Stimulated activated CD8-positive, alpha-beta memory T cell treated with anti-CD3 and anti-CD28 coated beads, Interleukin-12 subunit alpha, Interleukin-12 subunit beta, amount 100 ng/mL, for 24 hours (primary cell): ENCODE measurements around the gene SLC45A2.
A peak's percentile ranks its signal among the peaks of the same experiment; 100 is the strongest.
"Not testable (repeated sequence)": the region's sequence is repeated elsewhere in the genome, so short reads cannot be mapped to it uniquely, and the experiment has no call there.

ENCODE experiments used
- DNase-seq: peaks from one replicate; pipeline ENCODE4 v3.0.0-alpha.2; 2020; ENCODE audit errors: extremely low read depth

SLC45A2 gene

GRCh38 chr5:33984671-33985124 is at the start of gene SLC45A2:
SLC45A2 (minus strand) TSS chr5:33984693; CDS start chr5:33984583, 110 bp downstream.
- DNase-seq: no peak

DNA sequence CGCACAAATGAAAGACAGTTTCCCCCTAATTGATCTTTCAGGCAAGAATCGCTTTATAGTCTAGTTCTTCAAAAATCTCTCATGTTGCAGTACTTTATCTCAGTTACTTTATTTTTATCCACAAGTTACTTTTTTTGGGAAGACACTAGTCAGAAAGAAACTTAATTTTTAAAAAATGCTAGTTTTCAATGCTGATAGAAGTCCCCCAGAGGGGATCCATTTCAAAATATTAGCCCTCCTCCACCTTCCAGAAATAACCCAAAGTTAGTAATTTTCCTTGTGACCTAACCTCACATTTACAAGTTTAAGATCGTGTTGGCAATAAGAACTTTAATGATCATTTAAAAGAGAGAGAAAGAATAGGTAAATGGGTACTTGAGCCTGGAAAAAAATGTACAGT is 47.5 kb upstream of the SLC45A2 start:
- no peak for DNase-seq

DNA sequence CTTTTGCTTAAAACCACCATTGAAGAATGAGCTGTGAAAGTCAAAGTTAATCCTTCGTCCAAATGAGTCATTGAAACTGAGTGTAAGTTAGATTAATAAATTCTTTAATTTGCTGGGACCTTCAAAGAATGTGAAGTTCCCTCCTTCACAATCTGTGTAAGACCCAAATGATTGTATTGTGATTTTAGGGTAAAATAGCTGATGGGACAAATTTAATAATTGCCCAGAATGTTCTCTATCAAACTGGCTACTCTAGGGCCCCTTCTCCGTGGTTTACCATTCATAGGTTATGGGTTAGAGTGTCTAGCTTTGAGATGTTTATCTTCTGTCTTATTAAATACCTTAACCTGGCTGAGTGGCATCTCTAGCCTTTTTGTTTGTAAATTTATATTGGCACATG is 46.6 kb upstream of the SLC45A2 start:
- no peak for DNase-seq

- DNase-seq: not testable (repeated sequence)
Observed at GRCh38 chr5:34030585-34030984, 46.1 kb upstream of the SLC45A2 start.

DNA sequence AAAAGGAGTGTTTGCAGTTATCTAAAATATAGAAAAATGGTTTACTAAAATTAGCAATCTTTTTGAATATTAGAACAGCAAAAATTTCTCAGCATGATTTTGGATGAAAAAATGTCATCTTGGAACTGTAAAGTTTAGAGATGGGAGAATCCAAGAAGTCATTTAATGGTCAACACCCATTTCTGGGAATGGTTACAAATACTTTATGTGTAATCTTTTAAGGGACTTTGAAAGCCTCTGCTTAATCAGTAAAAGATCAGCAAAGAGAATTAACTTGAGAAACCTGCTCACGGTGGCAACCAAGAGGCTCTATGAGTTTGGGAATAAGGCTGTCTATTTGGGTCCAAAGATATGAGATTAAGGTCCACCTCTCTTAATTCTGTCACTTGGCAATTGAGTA is 45.6 kb upstream of the SLC45A2 start:
- DNase-seq: no peak

DNA sequence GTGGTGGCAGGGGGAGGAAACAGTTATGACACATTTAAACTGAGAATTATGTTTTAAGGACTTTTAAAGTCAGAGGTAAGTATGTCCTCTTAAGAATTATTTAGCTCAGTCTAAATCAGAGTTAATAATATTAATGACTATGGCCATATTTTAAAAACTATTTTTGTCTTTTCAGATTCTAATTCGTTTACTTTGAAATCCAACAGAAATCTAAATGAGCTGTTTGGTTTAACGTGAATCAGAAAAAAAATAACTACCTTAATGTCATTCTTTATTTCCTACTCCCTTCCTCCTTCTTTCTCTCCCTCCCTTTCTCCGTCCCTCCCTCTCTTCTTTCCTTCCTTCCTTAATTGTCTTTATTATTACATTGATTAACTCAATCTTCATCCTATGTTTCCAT is 43.9 kb upstream of the SLC45A2 start:
- DNase-seq: no peak

DNA sequence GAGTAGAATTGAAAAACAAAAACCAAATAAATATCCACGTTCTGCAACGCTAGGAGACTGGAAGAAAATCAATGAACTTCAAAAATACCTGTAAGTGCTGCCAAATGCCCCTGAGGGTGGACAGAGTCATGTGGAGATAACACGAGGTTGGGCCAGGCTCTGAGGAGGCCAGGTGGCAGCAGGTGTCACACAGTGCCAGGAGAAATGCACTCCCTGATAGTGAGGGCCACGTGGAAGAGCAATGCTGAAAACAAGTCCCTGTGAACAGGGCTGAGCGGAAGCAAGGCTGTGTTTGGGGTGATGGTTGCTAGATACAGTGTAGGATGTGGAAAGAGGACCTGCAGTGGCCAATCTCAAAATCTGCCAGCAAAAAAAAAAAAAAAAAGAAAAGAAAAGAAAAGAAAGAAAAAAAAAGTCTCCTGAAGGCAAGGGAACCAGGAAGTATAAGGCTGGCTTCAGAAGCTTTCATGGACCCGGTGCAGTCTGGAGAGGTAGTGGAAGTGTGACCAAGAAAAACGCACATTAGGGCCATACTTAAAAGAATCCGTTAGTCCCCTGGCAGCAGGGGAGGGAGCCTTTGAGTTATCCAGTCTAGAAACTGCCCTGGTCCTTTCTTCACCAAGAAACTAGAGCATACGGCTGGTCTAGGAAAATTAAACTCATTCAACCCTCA is 41.7 kb upstream of the SLC45A2 start:
- no peak for DNase-seq

DNA sequence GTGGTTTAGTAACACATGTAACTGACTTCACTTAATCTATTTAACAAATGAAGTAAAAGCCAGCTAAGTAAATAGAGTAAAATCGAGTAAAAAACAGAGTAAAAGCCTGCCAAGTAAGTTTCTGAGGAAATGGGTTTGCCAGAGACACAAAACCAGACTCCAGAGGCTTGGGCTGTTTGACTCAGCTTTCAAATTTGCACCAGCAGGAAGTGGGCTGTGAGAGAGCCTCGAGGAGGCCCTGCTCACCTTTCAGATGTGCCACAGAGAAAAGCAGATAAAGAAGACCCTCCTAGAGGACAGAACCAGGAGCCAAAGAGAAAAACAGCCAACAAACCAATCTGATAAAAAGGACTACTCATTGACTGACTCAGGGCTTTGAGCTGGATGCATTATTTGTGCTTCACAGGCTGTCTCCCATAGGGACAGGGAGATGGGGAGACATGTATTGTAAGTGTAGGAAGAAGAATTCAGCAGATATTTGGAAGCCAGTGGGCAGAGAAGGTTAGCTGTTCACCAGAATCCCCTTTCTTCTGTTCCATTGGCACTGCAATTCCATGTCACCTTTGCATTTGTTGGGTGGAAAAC is 37.7 kb upstream of the SLC45A2 start:
- no peak for DNase-seq

DNA sequence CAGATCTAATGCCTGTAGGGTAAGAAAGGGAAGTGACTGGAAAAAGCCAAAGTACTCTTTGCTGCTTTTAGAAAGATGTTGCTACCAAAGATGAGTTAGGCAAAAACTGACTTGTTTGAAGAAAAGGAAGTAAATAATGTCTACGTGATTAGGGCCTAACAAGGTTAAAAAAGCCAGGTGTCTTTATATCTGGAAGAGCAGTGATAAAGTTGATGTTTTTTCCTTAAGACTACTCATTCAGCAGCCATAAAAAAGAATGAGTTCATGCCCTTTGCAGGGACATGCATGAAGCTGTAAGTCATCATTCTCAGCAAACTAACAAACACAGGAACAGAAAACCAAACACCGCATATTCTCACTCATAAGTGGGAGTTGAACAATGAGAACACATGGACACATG is 36.8 kb upstream of the SLC45A2 start:
- DNase-seq: no peak

DNA sequence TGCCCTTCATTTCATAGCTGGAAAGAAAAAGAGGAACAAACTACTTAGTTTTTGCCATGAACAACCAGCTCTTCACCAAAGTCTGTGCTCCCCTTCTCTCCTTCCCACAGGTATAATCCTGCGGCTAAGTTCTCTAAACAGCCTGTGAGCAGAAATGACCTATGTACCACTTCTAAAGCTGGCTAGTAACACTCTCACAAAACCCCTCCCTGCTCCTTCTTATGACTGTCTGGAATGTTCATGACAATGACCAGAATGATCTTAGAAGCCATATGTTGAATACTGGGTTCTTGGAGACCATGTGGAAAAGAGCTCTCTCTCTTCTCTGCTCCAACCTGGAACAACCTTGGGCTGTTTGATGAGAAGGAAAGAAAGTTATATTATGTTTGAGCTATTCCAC is 36.2 kb upstream of the SLC45A2 start:
- DNase-seq: no peak

DNA sequence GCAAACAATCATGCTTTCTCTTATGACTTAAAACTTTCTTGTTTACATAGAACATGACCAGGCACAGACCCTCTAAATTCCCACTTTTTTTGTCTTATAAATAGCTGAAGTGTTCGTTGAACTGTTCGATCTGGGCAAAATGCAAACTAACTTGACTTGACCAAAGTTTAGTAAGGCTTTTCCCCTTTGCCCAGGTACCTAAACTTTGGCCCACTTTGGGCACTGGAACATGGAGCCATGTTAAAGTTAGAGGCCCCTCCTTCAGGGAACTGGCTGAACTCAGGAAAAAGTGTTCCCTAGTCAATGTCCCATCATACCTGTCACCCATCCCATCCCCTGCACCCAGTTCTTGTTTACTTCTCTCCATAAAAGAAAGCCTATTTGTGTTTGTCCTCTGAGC is 32.8 kb upstream of the SLC45A2 start:
- DNase-seq: no peak

DNA sequence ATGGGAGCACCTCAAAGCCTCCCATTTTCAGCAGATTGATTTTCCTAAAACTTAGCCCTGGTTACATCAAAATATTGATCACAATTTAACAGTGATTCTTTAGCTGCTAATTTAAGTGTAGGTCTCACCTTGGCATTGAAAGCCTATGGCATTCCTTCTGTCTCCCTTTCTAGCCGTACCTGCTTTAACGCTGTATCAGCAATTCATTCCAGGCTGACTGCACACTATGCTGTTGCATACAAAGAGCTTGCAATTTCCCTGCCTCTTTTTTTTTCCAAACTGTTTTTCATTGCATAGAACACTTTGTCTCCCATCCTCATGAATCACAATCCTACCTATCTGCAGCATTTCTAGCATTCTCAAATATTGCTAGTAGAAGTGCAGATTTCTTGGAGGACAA is 32.3 kb upstream of the SLC45A2 start:
- DNase-seq: no peak

DNA sequence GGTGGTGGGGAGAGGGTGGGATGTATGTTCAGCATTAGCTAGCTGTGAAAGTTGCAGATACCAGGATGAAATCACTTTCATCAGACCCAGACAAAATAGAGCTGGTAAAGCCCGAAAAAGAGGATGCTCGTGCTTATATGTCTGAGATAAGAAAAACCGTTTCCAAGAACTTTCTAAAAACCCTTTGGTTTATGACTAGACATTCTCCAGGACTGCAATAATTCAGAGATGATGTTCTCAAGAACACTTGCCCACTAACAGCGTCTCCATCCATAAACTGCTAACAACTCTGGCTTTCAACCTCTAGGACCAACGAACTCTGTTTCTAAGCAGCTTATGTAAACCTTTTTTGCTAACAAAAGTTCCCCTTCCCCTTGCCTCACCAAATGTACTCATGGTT is 31.7 kb upstream of the SLC45A2 start:
- DNase-seq: no peak

GRCh38 chr5:34015120-34015822 is 30.8 kb upstream of the SLC45A2 start:
- no peak for DNase-seq

- no peak for DNase-seq
Observed at GRCh38 chr5:34014626-34015025, 30.1 kb upstream of the SLC45A2 start.

DNA sequence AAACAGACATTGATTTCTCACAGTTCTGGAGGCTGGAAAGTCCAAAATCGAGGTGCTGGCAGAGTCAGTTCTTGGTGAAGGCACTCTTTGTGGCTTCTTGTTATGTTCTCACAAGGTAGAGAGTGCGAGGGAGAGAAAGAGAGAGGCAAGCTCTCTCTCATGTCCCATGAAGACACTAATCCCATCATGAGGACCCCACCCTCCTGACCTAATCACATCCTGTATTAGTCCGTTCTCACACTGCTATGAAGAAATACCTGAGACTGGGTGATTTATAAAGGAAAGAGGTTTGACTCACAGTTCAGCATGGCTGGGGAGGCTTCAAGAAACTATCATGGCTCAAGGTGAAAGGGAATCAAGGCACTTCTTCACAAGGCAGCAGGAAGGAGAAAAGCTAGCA is 29.1 kb upstream of the SLC45A2 start:
- no peak for DNase-seq

DNA sequence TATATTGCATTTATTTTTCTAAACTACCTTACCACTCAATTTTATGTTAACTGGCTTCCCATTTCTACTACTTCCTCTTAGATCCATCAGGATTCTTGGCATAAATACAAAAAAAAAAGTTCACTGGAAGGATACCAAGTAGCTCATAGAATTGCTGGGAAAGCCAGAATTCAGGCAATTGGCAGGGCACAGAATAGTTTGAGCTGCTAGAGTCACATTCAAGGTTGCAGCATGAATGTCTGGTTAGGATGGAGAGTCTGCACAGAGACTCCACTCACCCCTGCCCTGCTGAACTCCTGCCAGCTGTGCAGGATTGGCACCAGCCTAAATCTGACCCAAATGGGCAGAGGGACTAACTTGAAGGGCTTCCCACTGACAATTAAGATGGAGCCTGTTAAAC is 28.3 kb upstream of the SLC45A2 start:
- DNase-seq: no peak

DNA sequence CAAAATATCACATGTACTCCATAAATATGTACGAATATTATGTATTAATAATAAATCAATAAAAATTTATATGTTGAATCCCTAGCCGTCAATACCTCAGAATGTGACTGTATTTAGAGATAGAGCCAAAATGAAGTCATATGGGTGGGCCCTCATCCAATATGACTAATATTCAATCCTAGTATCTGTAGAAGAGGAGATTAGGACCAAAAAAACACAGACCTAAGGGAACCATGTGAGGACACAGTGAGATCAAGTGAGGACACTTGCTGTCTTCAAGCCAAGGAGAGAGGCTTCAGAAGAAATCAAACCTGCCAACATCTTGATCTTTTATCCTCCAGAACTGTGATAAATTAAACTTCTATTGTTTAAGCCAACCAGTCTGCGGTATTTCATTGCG is 27.0 kb upstream of the SLC45A2 start:
- no peak for DNase-seq

DNA sequence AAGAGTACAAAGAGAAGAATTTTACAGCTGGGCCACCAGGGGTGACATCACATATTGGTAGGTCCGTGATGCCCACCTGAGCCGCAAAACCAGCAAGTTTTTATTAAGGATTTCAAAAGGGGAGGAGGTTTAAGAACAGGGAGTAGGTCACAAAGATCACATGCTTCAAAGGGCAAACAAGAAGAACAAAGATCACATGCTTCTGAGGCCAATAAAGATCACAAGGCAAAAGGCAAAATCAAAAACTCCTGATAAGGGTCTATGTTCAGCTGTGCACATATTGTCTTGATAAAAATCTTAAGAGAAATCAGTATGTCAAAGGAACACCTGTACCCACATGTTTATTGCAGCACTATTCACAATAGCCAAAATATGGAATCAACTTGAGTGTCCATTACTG is 25.7 kb upstream of the SLC45A2 start:
- DNase-seq: not testable (repeated sequence)

- no peak for DNase-seq
Observed at GRCh38 chr5:34009610-34010009, 25.1 kb upstream of the SLC45A2 start.

DNA sequence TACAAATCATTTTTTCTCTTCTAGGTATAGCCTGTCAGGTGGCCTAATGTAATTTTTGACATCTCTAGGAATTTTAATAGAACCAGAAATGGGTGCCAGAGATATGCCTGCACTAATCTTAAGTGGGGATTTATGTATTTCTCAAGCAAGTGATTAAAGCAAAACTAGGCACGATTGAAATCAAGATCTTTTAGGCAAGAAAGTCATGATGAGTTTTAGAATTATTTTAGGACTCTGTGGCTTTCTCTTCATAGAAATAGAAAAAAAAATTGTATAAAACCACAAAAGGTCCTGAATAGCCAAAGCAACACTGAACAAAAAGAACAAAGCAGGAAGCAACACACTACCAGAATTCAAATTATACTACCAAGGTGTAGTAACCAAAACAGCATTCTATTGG is 24.3 kb upstream of the SLC45A2 start:
- DNase-seq: no peak

DNA sequence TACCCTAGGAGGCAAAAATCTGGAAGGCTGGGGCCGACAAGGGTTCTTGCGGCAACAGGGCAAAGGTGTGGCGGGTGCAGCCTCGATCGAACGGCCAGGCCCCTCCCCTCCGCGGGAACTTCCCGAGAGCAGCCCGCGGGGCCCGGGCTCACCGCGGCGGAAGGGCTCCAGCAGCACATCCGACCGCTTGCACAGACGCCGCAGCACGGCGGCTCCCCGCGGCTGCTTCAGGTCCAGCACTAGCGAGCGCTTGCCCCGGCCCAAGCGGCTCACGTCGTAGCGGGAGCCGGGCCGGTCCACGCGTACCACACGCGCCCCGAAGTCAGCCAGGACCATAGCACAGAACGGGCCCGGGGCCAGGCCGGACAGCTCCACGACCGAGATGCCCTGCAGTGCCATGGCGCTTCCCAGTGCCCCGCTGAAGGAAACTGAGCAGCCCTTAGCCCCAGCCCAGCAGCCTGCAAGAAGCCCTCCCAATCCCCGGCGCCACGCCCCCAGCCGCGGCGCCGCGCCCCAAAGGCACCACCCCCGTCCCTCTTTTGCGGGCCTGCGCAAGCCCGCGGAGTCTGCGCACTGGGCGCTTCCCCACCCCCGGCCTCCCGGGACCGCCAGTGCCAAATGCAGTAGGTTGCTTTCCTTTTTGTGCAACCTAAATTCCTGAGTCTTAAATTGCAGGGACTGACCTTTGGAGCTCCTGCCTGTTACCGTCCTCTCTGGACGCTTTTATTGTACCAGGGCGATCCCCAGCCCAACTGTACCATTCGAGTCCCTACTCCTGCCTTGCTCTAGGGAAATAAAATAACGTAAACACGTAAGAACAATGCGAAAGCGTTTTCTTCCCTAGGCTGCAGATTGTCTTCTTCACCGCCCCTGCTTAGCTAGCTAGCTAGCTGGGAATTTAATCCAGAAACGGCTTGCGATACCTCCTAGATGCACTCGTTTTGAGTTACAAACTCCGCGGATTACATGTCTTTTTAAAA is 23.4 kb upstream of the SLC45A2 start, which contains the start of gene AMACR:
Gene AMACR (minus strand): TSS at position 430 of the 980 bp plus-strand sequence. CDS start 31 bp downstream, at position 399.
- DNase-seq: peak; percentile 75
